Hematopoietic multipotent progenitor cell treated with erythropoietin and hydrocortisone succinate and interleukin-3 and kit ligand, for 4 days (in vitro differentiated cells): Measurements from ENCODE around the gene PNO1.
"Not testable (repeated sequence)": the region's sequence is repeated elsewhere in the genome, so short reads cannot be mapped to it uniquely, and the experiment has no call there.

ENCODE experiments used
- DNase-seq: peaks from one replicate; pipeline ENCODE4 v3.0.0-alpha.2; 2015

Gene PNO1

DNA sequence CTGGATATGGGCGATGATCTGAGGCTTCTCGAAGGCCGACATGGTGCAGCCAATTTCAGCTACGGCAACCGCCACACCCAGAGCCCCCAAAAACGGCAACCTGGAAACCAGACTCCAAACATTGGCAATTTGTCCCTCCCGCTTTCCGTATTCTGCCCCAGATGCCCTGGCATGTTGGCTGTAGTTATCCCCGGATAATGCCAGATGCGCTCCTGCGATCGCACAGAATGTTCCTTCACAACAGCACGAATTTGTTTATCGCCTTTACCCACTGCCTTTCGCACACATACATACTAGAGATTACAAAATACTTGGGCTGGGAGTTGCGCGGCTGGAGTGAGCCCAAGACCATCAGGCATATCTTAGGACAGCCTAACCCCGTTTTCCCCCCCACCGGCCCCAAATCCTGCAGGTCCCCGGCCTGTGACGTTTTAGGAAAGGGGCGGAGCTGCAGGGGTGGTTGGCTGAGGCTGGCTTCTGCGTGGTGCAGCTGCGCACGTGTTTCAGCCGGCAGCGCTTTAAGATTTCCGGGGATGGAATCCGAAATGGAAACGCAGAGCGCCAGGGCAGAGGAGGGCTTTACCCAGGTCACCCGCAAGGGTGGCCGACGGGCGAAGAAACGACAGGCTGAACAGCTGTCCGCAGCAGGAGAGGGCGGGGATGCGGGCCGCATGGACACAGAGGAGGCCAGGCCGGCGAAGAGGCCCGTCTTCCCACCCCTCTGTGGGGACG is at the start of gene PNO1:
Gene PNO1 (plus strand): TSS at position 487 of the 732 bp plus-strand sequence. CDS start 47 bp downstream, at position 534.
- peak; percentile 98 for DNase-seq

DNA sequence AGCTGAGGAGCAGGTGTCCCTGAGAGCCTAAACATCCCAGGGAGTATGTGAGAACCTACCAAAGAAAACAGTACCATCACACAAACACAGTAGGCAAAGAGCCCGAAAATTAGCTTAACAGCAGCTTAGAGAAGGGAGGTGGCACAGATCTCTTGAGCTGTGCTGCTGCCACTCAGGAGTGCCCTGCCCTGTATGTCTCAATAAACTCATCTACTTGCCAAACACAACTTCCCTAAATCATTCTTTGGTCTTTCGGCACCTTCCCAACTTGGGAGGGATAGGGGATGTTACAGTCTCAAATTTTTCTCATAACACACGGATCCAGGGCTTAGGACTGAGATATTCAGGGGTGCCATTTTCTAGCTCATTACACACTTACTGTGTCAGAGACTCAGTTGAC is 49.6 kb upstream of the PNO1 start:
- DNase-seq, result peak; percentile 33

DNA sequence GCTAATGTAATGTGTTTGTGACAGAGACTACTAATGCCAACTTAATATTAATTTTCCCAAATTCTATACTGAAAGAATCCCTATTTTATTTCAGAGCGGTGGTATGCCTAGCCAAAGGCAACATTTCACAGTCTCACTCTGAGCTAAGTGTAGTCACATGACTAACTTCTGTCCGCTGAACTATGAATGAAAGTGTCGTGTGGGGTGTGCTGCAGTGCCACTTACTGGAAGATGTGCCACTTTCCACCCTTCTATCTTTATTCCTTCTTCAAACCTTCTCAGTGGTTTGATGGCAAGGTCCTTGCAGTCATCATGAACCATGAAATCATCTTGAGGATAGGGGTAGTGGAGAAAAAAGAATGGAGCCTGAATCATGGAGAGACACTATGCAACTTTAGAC is 47.6 kb upstream of the PNO1 start:
- DNase-seq, result peak; percentile 64

GRCh38 chr2:68115965-68116364 is 41.7 kb upstream of the PNO1 start:
- DNase-seq, result no peak

DNA sequence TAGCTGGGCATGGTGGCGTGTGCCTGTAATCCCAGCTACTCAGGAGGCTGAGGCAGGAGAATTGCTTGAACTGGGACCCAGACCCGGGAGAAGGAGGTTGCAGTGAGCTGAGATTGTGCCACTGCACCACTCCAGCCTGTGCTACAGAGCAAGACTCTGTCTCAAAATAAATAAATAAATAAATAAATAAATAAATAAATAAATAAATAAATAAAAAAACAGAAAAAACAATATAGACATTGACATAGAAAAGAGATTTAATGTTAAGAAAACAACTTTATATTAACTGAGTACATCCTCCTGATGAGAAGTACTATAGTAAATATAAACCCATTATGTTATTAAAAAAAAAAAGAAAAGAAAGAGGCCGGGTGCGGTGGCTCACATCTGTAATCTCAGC is 39.8 kb upstream of the PNO1 start:
- DNase-seq, result not testable (repeated sequence)

GRCh38 chr2:68118816-68119215 is 38.9 kb upstream of the PNO1 start:
- DNase-seq, result peak; percentile 77

DNA sequence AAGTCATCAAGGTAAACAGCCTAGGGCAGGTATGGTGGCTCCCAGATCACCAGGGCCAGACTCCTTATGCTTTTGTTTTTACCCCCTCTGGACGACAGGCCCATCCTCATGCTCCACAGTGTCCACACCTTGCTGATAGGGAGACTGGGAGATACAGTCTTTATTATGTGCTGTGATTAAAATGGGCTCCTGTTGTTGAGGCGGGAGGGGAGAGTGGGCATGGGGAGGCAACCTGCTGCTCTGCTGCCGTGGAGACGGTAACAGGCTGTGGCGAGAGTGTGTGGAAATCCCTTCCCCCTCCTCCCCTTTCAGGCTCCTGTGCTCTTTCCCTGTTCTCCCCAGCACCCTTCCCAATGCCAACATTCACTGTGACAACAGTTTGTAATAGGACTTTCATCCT is 38.2 kb upstream of the PNO1 start:
- no peak for DNase-seq

DNA sequence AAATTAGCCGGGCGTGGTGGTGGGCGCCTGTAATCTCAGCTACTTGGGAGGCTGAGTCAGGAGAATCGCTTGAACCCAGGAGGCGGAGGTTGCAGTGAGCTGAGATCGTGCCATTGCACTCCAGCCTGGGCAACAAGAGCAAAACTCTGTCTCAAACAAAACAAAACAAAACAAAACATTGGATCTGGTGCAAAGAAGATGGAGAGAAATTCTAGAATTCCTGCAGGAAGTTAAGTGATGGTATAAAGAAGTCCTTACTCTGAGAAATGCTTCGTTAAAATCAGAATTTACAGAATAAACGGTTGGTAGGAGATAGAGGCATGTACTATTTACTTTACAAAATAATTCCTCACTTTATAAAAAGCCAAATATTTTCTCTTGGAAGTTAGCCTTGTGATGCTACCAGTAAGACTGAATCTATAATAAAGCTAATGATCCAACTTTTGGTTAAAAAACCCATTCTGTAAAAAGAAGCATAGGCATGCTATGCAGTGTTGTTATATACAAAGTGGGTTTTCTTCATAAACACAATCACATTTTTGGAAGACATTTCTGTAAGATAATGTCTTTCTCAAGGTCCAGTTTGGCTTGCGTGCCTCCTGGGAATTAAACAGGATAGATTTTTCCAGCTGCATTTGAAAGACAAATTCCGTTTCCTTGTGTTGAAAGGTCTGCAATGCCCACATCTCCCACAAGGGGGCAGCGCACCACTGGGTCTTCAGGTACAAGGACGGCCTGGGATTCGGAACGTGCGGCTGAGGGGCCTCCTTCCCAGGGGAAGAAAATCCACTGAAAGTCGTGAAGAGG is 35.6 kb upstream of the PNO1 start:
- peak; percentile 88 for DNase-seq

GRCh38 chr2:68122680-68122964 is 35.1 kb upstream of the PNO1 start:
- DNase-seq, result no peak

DNA sequence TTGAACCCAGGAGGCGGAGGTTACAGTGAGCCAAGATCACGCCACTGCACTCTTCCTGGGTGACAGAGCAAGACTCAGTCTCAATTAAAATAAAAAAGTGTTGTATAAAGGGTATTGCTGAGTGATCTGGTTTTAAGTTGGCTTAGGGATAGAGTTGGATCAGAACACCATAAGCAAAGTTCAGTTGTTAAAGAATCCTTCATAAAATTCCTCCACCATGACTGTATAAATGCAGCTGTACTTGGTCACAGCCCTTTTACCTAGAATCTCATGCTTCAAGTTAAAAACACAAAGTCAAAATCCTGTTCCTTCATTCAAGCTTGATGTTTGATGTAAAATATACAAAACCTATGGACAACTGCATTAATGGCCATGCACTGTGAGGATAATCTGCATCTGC is 33.4 kb upstream of the PNO1 start:
- no peak for DNase-seq

DNA sequence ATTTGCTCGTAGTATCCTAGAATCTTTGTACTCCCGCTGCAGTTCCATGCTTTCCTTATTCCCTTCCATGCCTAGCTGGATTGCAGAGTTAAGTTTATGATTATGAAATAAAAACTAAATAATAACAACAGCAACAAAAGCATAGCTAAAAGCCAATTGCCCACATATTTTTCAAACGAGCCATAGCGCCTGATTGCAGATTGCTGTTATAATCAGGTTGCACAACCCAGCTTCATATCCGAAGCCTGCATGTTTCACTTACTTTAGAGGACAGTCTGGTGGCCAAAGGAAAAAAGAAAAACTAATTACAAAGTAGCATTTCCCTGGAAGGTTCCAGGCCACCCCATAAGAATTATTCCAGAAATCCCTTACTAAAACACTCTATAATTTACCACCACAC is 31.9 kb upstream of the PNO1 start:
- DNase-seq, result no peak

DNA sequence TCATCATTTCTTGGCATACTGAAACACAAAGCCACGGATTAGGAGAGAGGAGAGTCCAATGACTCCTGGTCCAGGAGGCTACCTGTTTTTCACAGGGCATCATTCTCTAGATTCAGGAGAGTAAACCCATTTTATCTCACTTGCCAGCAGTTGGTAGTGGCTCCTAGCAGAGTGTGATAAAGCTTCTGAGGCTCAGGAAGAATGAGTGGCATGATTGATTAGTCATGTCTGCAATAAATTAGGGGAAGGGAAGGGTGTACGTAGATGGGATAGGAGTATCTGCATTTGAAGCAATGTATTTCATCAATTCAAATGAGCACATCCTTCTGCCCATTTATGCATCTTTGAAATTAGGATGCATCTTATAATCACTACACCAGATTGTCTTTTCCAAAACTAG is 31.1 kb upstream of the PNO1 start:
- DNase-seq, result peak; percentile 59

- DNase-seq, result peak; percentile 50
Observed at GRCh38 chr2:68127358-68128242, 30.1 kb upstream of the PNO1 start.

DNA sequence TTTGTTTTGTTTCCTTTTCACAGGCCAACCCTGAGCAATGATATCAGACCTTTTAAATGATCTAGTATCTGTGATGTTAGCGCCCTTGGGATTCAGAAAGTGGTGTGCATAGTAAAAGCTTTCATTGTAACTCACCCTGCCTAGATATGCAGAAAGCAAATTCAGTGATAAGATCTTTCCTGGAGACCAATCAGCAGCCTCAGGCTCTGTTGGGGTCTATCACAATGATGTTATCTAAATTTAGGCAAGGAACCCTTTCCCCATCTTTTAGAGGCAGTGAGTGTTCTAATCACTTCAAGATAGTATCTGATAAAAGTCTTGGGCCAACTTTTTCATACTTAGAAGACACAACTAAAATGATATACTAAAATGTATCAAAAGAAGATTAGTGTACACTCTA is 23.6 kb upstream of the PNO1 start:
- peak; percentile 39 for DNase-seq

DNA sequence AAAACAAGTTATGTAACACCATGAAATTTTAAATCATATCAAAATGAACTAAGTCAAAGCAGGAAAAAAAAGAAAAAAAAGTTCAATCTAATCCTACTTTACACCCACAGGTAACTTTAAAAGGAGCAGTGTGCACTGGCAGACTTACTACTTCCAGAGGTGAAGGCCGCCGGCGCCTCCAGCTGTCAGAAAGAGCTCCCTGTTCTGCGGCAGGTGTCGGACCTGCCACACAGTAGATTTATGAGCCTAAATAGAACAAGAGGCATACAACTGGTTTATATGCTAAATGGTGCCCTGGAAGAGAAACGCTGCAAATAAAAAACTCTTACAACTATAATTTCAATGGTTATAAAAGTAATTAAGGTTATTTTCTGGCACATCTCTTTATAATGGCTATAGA is 23.1 kb upstream of the PNO1 start:
- no peak for DNase-seq

GRCh38 chr2:68135448-68136320 is 22.0 kb upstream of the PNO1 start:
- peak; percentile 95 for DNase-seq

- DNase-seq, result no peak
Observed at GRCh38 chr2:68141875-68142274, 15.8 kb upstream of the PNO1 start.

DNA sequence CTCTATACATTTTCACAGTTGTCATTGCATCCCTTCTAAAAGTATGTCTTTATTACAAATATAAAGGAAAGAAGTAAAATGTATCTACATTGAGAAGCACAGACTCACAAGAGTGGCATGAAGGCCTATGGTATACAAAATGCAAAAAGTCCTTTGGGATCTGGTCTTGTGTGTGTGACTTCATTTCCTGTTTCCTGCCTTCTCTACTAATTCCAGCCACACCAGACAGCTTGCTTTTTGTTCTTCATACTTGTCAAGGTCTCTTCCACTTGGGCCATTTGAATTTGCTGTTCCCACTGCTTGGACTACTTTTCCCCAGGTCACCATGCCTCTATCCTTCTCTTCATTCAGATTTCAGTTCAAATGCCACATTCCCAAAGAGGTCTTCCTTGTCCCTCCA is 6.7 kb upstream of the PNO1 start:
- DNase-seq, result no peak

DNA sequence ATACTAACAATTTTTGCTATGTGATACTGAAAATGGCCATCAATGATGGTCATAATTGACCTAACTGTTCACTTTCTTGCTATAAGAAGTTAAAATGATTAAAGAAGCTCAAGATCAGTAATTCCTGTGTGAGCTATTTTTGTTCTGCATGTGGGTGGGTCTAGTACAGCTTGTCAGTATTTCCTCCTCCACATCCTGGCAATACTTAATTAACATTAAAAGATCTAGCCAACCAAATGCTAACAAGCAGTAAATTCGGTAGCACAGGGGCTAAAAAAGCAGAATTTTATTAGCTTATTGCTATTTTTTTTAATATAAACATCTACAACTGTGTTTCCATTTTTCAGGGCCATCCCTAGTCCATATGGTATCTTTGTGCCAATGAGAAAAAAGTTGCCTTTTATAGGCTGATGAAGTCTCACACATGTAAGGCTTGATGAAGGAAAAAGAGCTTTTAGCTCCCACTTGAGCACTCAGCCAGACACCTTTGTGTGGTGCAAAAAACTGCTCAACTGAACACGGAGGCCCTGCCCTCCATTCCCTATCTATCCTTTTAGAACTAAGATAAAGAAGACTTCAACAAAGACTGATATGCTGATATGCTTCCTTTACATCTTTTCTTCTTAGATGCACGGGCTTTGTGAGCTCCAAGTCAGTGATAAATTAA is 4.9 kb upstream of the PNO1 start:
- DNase-seq, result no peak

DNA sequence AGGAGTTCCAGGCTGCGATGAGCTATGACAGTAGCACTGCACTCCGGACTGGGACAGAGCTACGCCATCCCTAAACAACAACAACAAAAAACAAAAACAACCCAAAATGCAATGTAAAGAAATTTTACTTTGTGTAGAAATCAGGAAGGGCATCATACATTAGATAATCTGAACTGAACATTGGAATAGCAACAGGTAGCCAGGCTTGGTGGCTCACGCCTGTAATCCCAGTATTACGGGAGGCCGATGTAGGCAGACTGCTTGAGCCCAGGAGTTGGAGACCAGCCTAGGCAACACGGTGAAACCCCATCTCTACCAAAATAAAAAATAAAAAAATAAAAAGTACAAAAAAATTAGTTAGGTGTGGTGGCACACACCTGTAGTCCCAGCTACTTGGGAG is 2.1 kb upstream of the PNO1 start:
- no peak for DNase-seq

DNA sequence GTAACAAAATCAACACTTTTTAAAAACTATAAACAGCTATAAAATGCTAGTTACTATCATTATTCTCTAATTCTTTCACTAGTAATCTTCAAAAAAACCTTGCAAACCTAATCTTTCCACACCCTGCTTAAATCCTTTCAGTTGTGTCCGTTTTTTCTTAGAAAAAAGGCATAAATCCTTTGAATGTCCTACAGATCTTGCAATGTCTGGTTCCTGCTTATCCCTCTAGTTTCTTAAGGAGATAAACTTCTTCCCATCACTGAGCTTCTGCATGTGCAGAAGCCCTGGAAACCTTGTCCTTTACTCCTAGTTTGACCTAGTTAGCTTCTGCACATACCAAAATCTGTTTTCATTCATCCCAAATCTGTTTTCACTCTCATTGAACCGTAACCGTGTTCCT is 1.3 kb upstream of the PNO1 start:
- no peak for DNase-seq

DNA sequence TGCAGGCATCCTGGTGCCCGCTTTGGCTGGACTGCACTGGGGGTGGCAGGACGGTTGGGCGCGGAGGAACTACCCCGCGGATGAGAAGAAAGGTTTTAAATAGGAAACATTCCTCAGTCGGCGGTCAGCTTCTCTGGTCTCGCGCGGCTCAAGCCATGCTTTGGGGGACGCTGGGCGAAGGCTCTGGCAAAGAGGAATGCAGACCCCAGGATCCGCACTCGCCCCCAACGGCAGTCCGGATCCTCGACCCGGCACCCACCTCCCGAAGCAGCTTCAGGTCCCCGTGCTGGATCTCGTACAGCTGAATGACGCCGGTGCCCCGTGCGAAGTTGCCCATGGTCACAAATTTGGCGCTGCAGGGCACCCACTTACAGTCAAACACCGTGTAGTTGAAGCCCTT is 686 bp upstream of the PNO1 start:
- DNase-seq, result no peak
